ENCODE data around the gene MICAL2. TPM values are rescaled to one million over a fixed set of nuclear protein-coding genes. Genes with fewer than 3 reads are reported as not detected.

MICAL2 gene
- total RNA-seq, 4 donors from 2014 or later = 195 to 499 (median 259) TPM

DNA sequence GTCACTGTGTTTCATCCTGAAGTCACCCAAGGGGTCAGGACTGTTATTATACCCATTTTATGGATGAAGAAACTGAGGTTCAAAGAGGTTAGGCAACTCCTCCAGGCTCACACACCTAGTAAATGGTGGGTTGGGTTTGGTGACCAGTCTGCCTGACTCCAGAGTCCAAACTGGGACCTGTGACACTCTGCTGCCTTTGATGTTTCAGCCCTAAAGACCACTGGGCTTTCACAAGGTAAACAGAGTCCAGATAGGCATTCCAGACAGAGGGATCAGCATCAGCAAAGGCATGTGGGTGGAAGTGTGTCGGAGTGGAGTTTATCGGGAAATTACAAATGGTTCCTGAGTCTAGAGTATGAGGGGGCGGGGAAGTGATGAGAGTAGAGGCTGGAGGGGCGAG is 38.5 kb downstream of the MICAL2 start:
- intact Hi-C loops (cut with DNase I) = no loop called here
- WGBS = 90% methylated on average over 4 of the region's 4 CpGs
- no peak for DNase-seq (ENCODE audit: extremely low spot score)
- TF ChIP-seq EP300 (IDR thresholded peaks at IDR 0.05) (no peak), POLR2A (IDR thresholded peaks at IDR 0.05; ENCODE audit: low read depth) (no peak), POLR2AphosphoS5 (IDR thresholded peaks at IDR 0.05) (no peak)
- TF ChIP-seq, protein P1, sequence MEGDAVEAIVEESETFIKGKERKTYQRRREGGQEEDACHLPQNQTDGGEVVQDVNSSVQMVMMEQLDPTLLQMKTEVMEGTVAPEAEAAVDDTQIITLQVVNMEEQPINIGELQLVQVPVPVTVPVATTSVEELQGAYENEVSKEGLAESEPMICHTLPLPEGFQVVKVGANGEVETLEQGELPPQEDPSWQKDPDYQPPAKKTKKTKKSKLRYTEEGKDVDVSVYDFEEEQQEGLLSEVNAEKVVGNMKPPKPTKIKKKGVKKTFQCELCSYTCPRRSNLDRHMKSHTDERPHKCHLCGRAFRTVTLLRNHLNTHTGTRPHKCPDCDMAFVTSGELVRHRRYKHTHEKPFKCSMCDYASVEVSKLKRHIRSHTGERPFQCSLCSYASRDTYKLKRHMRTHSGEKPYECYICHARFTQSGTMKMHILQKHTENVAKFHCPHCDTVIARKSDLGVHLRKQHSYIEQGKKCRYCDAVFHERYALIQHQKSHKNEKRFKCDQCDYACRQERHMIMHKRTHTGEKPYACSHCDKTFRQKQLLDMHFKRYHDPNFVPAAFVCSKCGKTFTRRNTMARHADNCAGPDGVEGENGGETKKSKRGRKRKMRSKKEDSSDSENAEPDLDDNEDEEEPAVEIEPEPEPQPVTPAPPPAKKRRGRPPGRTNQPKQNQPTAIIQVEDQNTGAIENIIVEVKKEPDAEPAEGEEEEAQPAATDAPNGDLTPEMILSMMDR (IDR thresholded peaks at IDR 0.05) = no peak
- Histone ChIP-seq H3K27ac (replicated peaks in 1 of 4) (peak overlapping the region; percentile 26 to 60 (median 48)), H3K4me1 (peaks cover 10 to 46% (median 42%) of the 10 kb centered on the region in 4 donors), H3K36me3 (peaks cover 0 to 11% (median 7%) of the 10 kb centered on the region in 4 donors), H3K4me3 (no peak overlapping the region), H3K27me3 (no peaks in the 10 kb centered on the region), H3K9me3 (no peaks in the 10 kb centered on the region)

DNA sequence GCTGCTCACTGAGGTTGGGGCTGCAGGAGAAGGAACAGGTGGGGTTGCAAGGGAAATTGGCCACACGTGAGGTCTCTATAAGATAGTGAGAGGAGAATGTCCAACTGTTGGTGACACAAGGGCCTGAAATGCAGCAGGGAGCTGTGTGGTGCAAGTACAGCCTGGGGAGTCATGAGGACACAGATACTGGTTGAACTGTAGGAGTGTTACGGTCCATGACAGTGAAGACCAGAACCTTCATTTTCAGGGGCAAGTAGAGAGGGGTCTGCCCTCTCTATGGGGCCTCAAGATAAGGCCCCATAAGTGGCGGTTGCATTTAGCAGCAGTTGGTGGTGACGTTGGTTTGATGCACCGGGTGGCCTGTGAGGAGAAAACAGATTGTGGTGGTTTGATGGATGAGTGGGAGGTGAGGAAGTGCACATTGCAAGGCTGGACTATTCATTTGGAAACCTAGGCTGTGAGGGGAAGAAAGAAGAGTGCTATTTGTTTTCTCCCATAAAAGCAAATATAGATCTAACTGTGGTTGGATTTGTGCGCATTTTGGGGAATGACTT is 39.4 kb downstream of the MICAL2 start:
- H3K27ac ChIP-seq (replicated peaks in 1 of 4) = peak overlapping the region in 3 of 4 donors; percentile 22 to 48 (median 47)
- intact Hi-C loops (cut with DNase I) = no loop called here
- no peaks in the 10 kb centered on the region for H3K9me3 ChIP-seq
- H3K4me3 ChIP-seq = no peak overlapping the region
- peaks cover 2 to 45% (median 41%) of the 10 kb centered on the region in 4 donors for H3K4me1 ChIP-seq
- TF ChIP-seq EP300 (IDR thresholded peaks at IDR 0.05) = no peak
- TF ChIP-seq POLR2AphosphoS5 (IDR thresholded peaks at IDR 0.05) = no peak
- TF ChIP-seq, protein P1 (IDR thresholded peaks at IDR 0.05) = no peak
- TF ChIP-seq POLR2A (IDR thresholded peaks at IDR 0.05; ENCODE audit: low read depth) = no peak
- H3K27me3 ChIP-seq = no peaks in the 10 kb centered on the region
- 82% methylated on average over 6 of the region's 6 CpGs for WGBS
- DNase-seq (ENCODE audit: extremely low spot score) = no peak
- peaks cover 0 to 15% (median 9%) of the 10 kb centered on the region in 4 donors for H3K36me3 ChIP-seq

DNA sequence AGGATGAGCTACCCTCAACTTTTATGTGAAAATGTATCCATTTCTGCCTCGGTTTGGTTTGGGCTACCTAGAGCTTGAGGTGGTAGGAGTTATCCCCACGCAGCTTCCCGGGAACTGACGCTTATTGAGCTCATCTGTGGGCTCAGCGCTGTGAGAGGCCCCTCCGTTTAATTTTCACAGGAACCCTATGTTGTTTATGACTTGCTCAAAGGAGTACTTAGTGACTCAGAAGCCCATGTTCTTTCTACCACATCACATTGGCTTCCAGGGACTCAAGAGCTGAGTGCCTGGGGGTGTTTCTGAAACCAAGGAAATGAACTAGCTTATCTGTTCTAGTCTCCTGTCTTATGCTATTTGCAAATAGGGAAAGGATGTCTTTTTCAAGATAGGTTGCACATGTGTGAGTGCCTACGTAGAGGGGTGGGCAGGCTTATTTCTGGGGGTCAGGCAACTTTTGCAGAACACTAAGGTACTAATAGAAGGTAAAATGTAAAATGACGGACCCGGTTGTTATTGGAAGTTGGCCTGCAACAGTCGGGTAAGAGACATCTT is 40.5 kb downstream of the MICAL2 start:
- peaks cover 0 to 17% (median 11%) of the 10 kb centered on the region in 4 donors for H3K36me3 ChIP-seq
- no peak for DNase-seq (ENCODE audit: extremely low spot score)
- no peak overlapping the region for H3K4me3 ChIP-seq
- intact Hi-C loops (cut with DNase I) = no loop called here
- no peaks in the 10 kb centered on the region for H3K27me3 ChIP-seq
- WGBS = 84% methylated on average over 10 of the region's 10 CpGs
- TF ChIP-seq, protein P1 (IDR thresholded peaks at IDR 0.05) = no peak
- no peak for TF ChIP-seq POLR2AphosphoS5 (IDR thresholded peaks at IDR 0.05)
- TF ChIP-seq POLR2A (IDR thresholded peaks at IDR 0.05; ENCODE audit: low read depth) = no peak
- no peak for TF ChIP-seq EP300 (IDR thresholded peaks at IDR 0.05)
- H3K4me1 ChIP-seq = peaks cover 0 to 49% (median 46%) of the 10 kb centered on the region in 4 donors
- peak overlapping the region; percentile 8 to 53 (median 30) for H3K27ac ChIP-seq (replicated peaks in 1 of 4)
- no peaks in the 10 kb centered on the region for H3K9me3 ChIP-seq

DNA sequence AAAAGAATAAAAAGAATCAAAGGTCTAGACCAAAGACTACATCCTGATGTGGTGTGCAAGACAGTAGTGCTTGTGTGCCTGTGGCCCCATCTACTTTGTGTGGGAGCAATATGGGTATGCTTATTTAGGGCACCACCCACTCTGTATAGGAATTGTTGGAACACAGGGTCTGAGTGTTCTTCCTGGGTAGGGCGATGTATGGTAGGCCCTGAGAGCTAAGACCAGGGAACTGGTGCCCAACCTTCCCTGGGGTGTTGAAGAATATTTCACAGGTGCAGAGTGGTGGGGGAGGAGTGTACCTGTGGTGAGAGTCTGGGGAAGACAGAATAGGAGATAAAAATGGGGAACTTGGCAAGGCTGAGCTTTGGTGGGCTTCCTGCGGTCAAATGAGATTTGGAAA is 41.9 kb downstream of the MICAL2 start:
- peaks cover 0 to 17% (median 14%) of the 10 kb centered on the region in 4 donors for H3K36me3 ChIP-seq
- TF ChIP-seq POLR2A (IDR thresholded peaks at IDR 0.05; ENCODE audit: low read depth) = no peak
- TF ChIP-seq POLR2AphosphoS5 (IDR thresholded peaks at IDR 0.05) = no peak
- TF ChIP-seq EP300 (IDR thresholded peaks at IDR 0.05) = no peak
- TF ChIP-seq, protein P1 (IDR thresholded peaks at IDR 0.05) = no peak
- H3K27me3 ChIP-seq = no peaks in the 10 kb centered on the region
- no peak for DNase-seq (ENCODE audit: extremely low spot score)
- no peaks in the 10 kb centered on the region for H3K9me3 ChIP-seq
- WGBS = 93% methylated on average over 2 of the region's 2 CpGs
- peak overlapping the region in 2 of 4 donors; percentile 15 to 44 for H3K27ac ChIP-seq (replicated peaks in 1 of 4)
- intact Hi-C loops (cut with DNase I) = no loop called here
- peaks cover 11 to 63% (median 60%) of the 10 kb centered on the region in 4 donors for H3K4me1 ChIP-seq
- H3K4me3 ChIP-seq = no peak overlapping the region

Data from esophagus muscularis mucosa (tissue), 4 donors.